ENCODE data around the gene ARL8B.
"Not testable (repeated sequence)": the region's sequence is repeated elsewhere in the genome, so short reads cannot be mapped to it uniquely, and the experiment has no call there.

ARL8B gene

GRCh38 chr3:5112043-5112442 is 10.0 kb upstream of the ARL8B start:
- no peak for DNase-seq (ENCODE audit: low spot score)

GRCh38 chr3:5113726-5114125 is 8.4 kb upstream of the ARL8B start:
- DNase-seq (ENCODE audit: low spot score) = not testable (repeated sequence)

GRCh38 chr3:5115506-5116162 is 6.5 kb upstream of the ARL8B start:
- DNase-seq (ENCODE audit: low spot score) = no peak

GRCh38 chr3:5116538-5116937 is 5.6 kb upstream of the ARL8B start:
- DNase-seq (ENCODE audit: low spot score) = no peak

- no peak for DNase-seq (ENCODE audit: low spot score)
These were observed 1.6 kb upstream of the ARL8B start for GRCh38 chr3:5120446-5120845.

- DNase-seq (ENCODE audit: low spot score) = peak; percentile 64
These were observed 932 bp downstream of the ARL8B start for GRCh38 chr3:5122741-5123706.

GRCh38 chr3:5123937-5124336 is 1.8 kb downstream of the ARL8B start:
- DNase-seq (ENCODE audit: low spot score) = no peak

GRCh38 chr3:5126586-5126985 is 4.5 kb downstream of the ARL8B start:
- peak; percentile 30 for DNase-seq (ENCODE audit: low spot score)

GRCh38 chr3:5128849-5129248 is 6.8 kb downstream of the ARL8B start:
- no peak for DNase-seq (ENCODE audit: low spot score)

GRCh38 chr3:5133239-5134018 is 11.3 kb downstream of the ARL8B start:
- DNase-seq (ENCODE audit: low spot score) = peak; percentile 43

GRCh38 chr3:5134019-5134391 is 11.9 kb downstream of the ARL8B start:
- DNase-seq (ENCODE audit: low spot score) = no peak

- no peak for DNase-seq (ENCODE audit: low spot score)
These were observed 12.4 kb downstream of the ARL8B start for GRCh38 chr3:5134499-5134898.

- DNase-seq (ENCODE audit: low spot score) = peak; percentile 61
These were observed 14.3 kb downstream of the ARL8B start for GRCh38 chr3:5136211-5136918.

GRCh38 chr3:5136919-5137429 is 14.9 kb downstream of the ARL8B start:
- no peak for DNase-seq (ENCODE audit: low spot score)

GRCh38 chr3:5138214-5138981 is 16.3 kb downstream of the ARL8B start:
- no peak for DNase-seq (ENCODE audit: low spot score)

- DNase-seq (ENCODE audit: low spot score) = no peak
These were observed 18.1 kb downstream of the ARL8B start for GRCh38 chr3:5140230-5140621.

- no peak for DNase-seq (ENCODE audit: low spot score)
These were observed 18.7 kb downstream of the ARL8B start for GRCh38 chr3:5140839-5141238.

GRCh38 chr3:5141760-5142159 is 19.7 kb downstream of the ARL8B start:
- no peak for DNase-seq (ENCODE audit: low spot score)

- DNase-seq (ENCODE audit: low spot score) = no peak
These were observed 21.4 kb downstream of the ARL8B start for GRCh38 chr3:5143464-5143863.

GRCh38 chr3:5144316-5144994 is 22.4 kb downstream of the ARL8B start:
- DNase-seq (ENCODE audit: low spot score) = no peak
